GM21723 (cell line): Measurements from ENCODE around the gene KATNAL2.
"Not testable (repeated sequence)": the region's sequence is repeated elsewhere in the genome, so short reads cannot be mapped to it uniquely, and the experiment has no call there.

Experiments
- ATAC-seq: cut with Tn5 transposase; IDR thresholded peaks from one replicate; pipeline ENCODE4 v1.9.1; 2021; ENCODE audit warnings: mild to moderate bottlenecking, moderate library complexity; ENCODE audit not compliant: unreplicated experiment

Gene KATNAL2

GRCh38 chr18:46920653-46921052 is 3.3 kb downstream of the KATNAL2 start:
- ATAC-seq: no peak

- no peak for ATAC-seq
These were observed 22.0 kb downstream of the KATNAL2 start for GRCh38 chr18:46939337-46939963.

- no peak for ATAC-seq
These were observed 22.7 kb downstream of the KATNAL2 start for GRCh38 chr18:46939998-46940571.

GRCh38 chr18:46942646-46943045 is 25.2 kb downstream of the KATNAL2 start:
- no peak for ATAC-seq

GRCh38 chr18:46946656-46947282 is 29.4 kb downstream of the KATNAL2 start:
- ATAC-seq: peak; percentile 97

- ATAC-seq: no peak
These were observed 32.8 kb downstream of the KATNAL2 start for GRCh38 chr18:46950064-46950656.

- ATAC-seq: no peak
These were observed 35.8 kb downstream of the KATNAL2 start for GRCh38 chr18:46953195-46953594.

GRCh38 chr18:46958209-46958608 is 40.8 kb downstream of the KATNAL2 start:
- ATAC-seq: no peak

GRCh38 chr18:46963656-46964578 is 46.5 kb downstream of the KATNAL2 start:
- not testable (repeated sequence) for ATAC-seq

- ATAC-seq: not testable (repeated sequence)
These were observed 47.3 kb downstream of the KATNAL2 start for GRCh38 chr18:46964579-46965293.

GRCh38 chr18:46966266-46966665 is 48.9 kb downstream of the KATNAL2 start:
- not testable (repeated sequence) for ATAC-seq

GRCh38 chr18:46969551-46969950 is 52.1 kb downstream of the KATNAL2 start:
- not testable (repeated sequence) for ATAC-seq

GRCh38 chr18:47019870-47020269 is 102.5 kb downstream of the KATNAL2 start:
- not testable (repeated sequence) for ATAC-seq

GRCh38 chr18:47020757-47021156 is 103.4 kb downstream of the KATNAL2 start:
- ATAC-seq: not testable (repeated sequence)

- not testable (repeated sequence) for ATAC-seq
These were observed 105.4 kb downstream of the KATNAL2 start for GRCh38 chr18:47022821-47023220.

GRCh38 chr18:47023769-47024465 is 106.5 kb downstream of the KATNAL2 start:
- ATAC-seq: not testable (repeated sequence)

GRCh38 chr18:47025557-47026174 is 108.3 kb downstream of the KATNAL2 start:
- not testable (repeated sequence) for ATAC-seq

GRCh38 chr18:47028738-47029137 is 111.3 kb downstream of the KATNAL2 start:
- not testable (repeated sequence) for ATAC-seq
